WTC11 (cell line): Measurements from ENCODE around the gene CLSTN2. TPM values are rescaled to one million over a fixed set of nuclear protein-coding genes. Genes with fewer than 3 reads are reported as not detected.

Experiments used
- ATAC-seq: fragments of 200-7000 bp; cut with Tn5 transposase; 2 replicates; pipeline ENCODE4 v1.10.0; 2021; ENCODE audit warnings: mild to moderate bottlenecking, moderate library complexity
- CTCF ChIA-PET: fragments of 300-600 bp; sonication (Branson Sonifier 250); formaldehyde crosslinking; loops from one replicate; lab custom pipeline; 2021; ENCODE audit warnings: antibody characterized with exemption; lab: Charles Lee
- POLR2A ChIA-PET: fragments of 350-600 bp; sonication (Branson Sonifier 250); formaldehyde crosslinking; loops from one replicate; lab custom pipeline; 2021; ENCODE audit warnings: antibody characterized with exemption; lab: Charles Lee
- DNase-seq: peaks from one replicate; pipeline ENCODE4 v3.0.0; 2021; ENCODE audit warnings: low spot score
- H3K27ac Mint-ChIP-seq: 2 replicates; pipeline ENCODE4 v1.8.0; 2021; ENCODE audit warnings: mixed read lengths
- H3K27me3 Mint-ChIP-seq: 2 replicates; pipeline ENCODE4 v1.8.0; 2021; ENCODE audit warnings: low read depth, mild to moderate bottlenecking, moderate library complexity, mixed read lengths
- H3K36me3 Mint-ChIP-seq: 2 replicates; pipeline ENCODE4 v1.8.0; 2021; ENCODE audit warnings: mixed read lengths
- H3K4me1 Mint-ChIP-seq: 2 replicates; pipeline ENCODE4 v1.8.0; 2022; ENCODE audit warnings: mixed read lengths
- H3K4me3 Mint-ChIP-seq: 2 replicates; pipeline ENCODE4 v1.8.0; 2021; ENCODE audit warnings: mild to moderate bottlenecking, moderate library complexity, mixed read lengths
- H3K9me3 Mint-ChIP-seq: 2 replicates; pipeline ENCODE4 v1.8.0; 2021; ENCODE audit warnings: mixed read lengths
- CREB1 ChIP-seq: sonication (generic); formaldehyde crosslinking; IDR thresholded peaks from 2 replicates; pipeline ENCODE4 v1.8.0; 2023; ENCODE audit warnings: mild to moderate bottlenecking, missing genetic modification reagents
- FOXJ3 ChIP-seq: sonication (generic); formaldehyde crosslinking; IDR thresholded peaks from 2 replicates; pipeline ENCODE4 v1.9.0; 2021; ENCODE audit warnings: missing genetic modification reagents, mild to moderate bottlenecking, borderline replicate concordance
- GABPB1 ChIP-seq: sonication (generic); formaldehyde crosslinking; IDR thresholded peaks from 2 replicates; pipeline ENCODE4 v1.8.1; 2023; ENCODE audit warnings: mild to moderate bottlenecking, missing genetic modification reagents
- HMGA2 ChIP-seq: fragments of 250-450 bp; sonication (Bioruptor Pico); IDR thresholded peaks from 2 replicates; pipeline ENCODE4 v1.4.0; 2021; ENCODE audit warnings: mild to moderate bottlenecking, moderate library complexity
- IRF2 ChIP-seq: sonication (generic); formaldehyde crosslinking; IDR thresholded peaks from 2 replicates; pipeline ENCODE4 v1.8.0; 2022; ENCODE audit warnings: low read depth, missing genetic modification reagents, borderline replicate concordance
- NR3C1 ChIP-seq: sonication (generic); formaldehyde crosslinking; conservative IDR thresholded peaks from 2 replicates; pipeline ENCODE4 v1.8.1; 2023; ENCODE audit warnings: low read depth, mild to moderate bottlenecking, missing genetic modification reagents
- OVOL2 ChIP-seq: fragments of 250-450 bp; sonication (Bioruptor Pico); IDR thresholded peaks from 2 replicates; pipeline ENCODE4 v1.9.0; 2021; ENCODE audit warnings: mild to moderate bottlenecking, borderline replicate concordance
- PRRX2 ChIP-seq: fragments of 250-450 bp; sonication (Bioruptor Pico); IDR thresholded peaks from 2 replicates; pipeline ENCODE4 v1.8.0; 2021; ENCODE audit warnings: mild to moderate bottlenecking
- SMAD4 ChIP-seq: sonication (generic); formaldehyde crosslinking; IDR thresholded peaks from 2 replicates; pipeline ENCODE4 v1.8.0; 2022; ENCODE audit warnings: mild to moderate bottlenecking, missing genetic modification reagents
- SP1 ChIP-seq: sonication (generic); formaldehyde crosslinking; conservative IDR thresholded peaks from 2 replicates; pipeline ENCODE4 v1.8.1; 2022; ENCODE audit warnings: missing genetic modification reagents
- TEAD4 ChIP-seq: sonication (generic); formaldehyde crosslinking; IDR thresholded peaks from 2 replicates; pipeline ENCODE4 v1.8.0; 2022; ENCODE audit warnings: mild to moderate bottlenecking, missing genetic modification reagents
- TP53 ChIP-seq: sonication (generic); formaldehyde crosslinking; IDR thresholded peaks from 2 replicates; pipeline ENCODE4 v1.8.1; 2023; ENCODE audit warnings: mild to moderate bottlenecking, missing genetic modification reagents
- ZBTB21 ChIP-seq: sonication (generic); formaldehyde crosslinking; IDR thresholded peaks from 2 replicates; pipeline ENCODE4 v1.8.1; 2023; ENCODE audit warnings: mild to moderate bottlenecking, missing genetic modification reagents, borderline replicate concordance
- ZNF219 ChIP-seq: sonication (generic); formaldehyde crosslinking; IDR thresholded peaks from 2 replicates; pipeline ENCODE4 v1.8.0; 2023; ENCODE audit warnings: missing genetic modification reagents, mild to moderate bottlenecking, borderline replicate concordance
- ZNF232 ChIP-seq: sonication (generic); formaldehyde crosslinking; IDR thresholded peaks from 2 replicates; pipeline ENCODE4 v1.8.0; 2022; ENCODE audit warnings: mild to moderate bottlenecking, missing genetic modification reagents
- ZNF263 ChIP-seq: sonication (generic); formaldehyde crosslinking; IDR thresholded peaks from 2 replicates; pipeline ENCODE4 v1.8.1; 2022; ENCODE audit warnings: low read depth, mild to moderate bottlenecking, moderate library complexity, missing genetic modification reagents
- ZNF671 ChIP-seq: fragments of 250-450 bp; sonication (Bioruptor Pico); IDR thresholded peaks from 2 replicates; pipeline ENCODE4 v1.8.0; 2021; ENCODE audit warnings: mild to moderate bottlenecking
- total RNA-seq: library from RNA; stranded (reverse); gene quantifications from 3 replicates; pipeline ENCODE4 v1.2.3, GENCODE V29; 2021
- TF ChIP-seq, protein P1 (sequence below): sonication (generic); formaldehyde crosslinking; IDR thresholded peaks from 2 replicates; pipeline ENCODE4 v1.8.0; 2023; ENCODE audit warnings: missing genetic modification reagents, mild to moderate bottlenecking, borderline replicate concordance
- TF ChIP-seq, protein P2 (sequence below): sonication (generic); formaldehyde crosslinking; IDR thresholded peaks from 2 replicates; pipeline ENCODE4 v1.8.1; 2023; ENCODE audit warnings: mild to moderate bottlenecking, missing genetic modification reagents, moderate library complexity
- TF ChIP-seq, protein P3 (sequence below): sonication (generic); formaldehyde crosslinking; conservative IDR thresholded peaks from 2 replicates; pipeline ENCODE4 v1.8.1; 2022; ENCODE audit warnings: mild to moderate bottlenecking, missing genetic modification reagents
- TF ChIP-seq, protein P4 (sequence below): sonication (generic); formaldehyde crosslinking; IDR thresholded peaks from 2 replicates; pipeline ENCODE4 v1.8.0; 2022; ENCODE audit warnings: mild to moderate bottlenecking, missing genetic modification reagents
- TF ChIP-seq, protein P5 (sequence below): fragments of 250-450 bp; sonication (Bioruptor Pico); IDR thresholded peaks from 2 replicates; pipeline ENCODE4 v1.8.0; 2021; ENCODE audit warnings: mild to moderate bottlenecking
- TF ChIP-seq, protein P6 (sequence below): sonication (generic); formaldehyde crosslinking; IDR thresholded peaks from 2 replicates; pipeline ENCODE4 v1.8.0; 2022; ENCODE audit warnings: mild to moderate bottlenecking, missing genetic modification reagents

CLSTN2 gene
- total RNA-seq, 1 experiment from 2014 or later = 0.35 TPM

DNA sequence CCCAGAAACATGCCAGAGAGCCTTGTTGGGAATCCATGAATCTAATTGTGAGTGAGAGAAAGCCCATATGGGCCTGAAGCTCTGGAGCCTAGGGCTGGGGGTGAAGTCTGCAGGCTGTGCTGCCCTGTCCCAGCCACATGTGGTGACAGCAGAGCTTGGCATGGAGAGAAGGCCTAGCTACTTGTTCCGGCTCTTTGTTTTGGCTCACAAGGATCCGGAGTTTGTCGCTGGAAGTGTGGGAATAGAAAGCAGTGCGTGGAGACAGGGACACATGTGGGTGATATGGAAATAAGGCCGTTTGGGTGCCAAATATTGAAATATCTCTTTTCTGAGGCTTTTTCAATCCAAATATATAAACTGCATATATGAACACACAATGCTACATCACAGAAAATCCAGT is 78.2 kb downstream of the CLSTN2 start:
- ATAC-seq = no peak
- Mint-ChIP-seq H3K4me1 (no peaks in the 10 kb centered on the region), H3K27me3 (no peaks in the 10 kb centered on the region), H3K27ac (no peak overlapping the region), H3K9me3 (no peaks in the 10 kb centered on the region), H3K4me3 (no peak overlapping the region), H3K36me3 (no peaks in the 10 kb centered on the region)
- no peak for DNase-seq
- TF ChIP-seq, protein P1, sequence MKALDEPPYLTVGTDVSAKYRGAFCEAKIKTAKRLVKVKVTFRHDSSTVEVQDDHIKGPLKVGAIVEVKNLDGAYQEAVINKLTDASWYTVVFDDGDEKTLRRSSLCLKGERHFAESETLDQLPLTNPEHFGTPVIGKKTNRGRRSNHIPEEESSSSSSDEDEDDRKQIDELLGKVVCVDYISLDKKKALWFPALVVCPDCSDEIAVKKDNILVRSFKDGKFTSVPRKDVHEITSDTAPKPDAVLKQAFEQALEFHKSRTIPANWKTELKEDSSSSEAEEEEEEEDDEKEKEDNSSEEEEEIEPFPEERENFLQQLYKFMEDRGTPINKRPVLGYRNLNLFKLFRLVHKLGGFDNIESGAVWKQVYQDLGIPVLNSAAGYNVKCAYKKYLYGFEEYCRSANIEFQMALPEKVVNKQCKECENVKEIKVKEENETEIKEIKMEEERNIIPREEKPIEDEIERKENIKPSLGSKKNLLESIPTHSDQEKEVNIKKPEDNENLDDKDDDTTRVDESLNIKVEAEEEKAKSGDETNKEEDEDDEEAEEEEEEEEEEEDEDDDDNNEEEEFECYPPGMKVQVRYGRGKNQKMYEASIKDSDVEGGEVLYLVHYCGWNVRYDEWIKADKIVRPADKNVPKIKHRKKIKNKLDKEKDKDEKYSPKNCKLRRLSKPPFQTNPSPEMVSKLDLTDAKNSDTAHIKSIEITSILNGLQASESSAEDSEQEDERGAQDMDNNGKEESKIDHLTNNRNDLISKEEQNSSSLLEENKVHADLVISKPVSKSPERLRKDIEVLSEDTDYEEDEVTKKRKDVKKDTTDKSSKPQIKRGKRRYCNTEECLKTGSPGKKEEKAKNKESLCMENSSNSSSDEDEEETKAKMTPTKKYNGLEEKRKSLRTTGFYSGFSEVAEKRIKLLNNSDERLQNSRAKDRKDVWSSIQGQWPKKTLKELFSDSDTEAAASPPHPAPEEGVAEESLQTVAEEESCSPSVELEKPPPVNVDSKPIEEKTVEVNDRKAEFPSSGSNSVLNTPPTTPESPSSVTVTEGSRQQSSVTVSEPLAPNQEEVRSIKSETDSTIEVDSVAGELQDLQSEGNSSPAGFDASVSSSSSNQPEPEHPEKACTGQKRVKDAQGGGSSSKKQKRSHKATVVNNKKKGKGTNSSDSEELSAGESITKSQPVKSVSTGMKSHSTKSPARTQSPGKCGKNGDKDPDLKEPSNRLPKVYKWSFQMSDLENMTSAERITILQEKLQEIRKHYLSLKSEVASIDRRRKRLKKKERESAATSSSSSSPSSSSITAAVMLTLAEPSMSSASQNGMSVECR (CRISPR knock-in tag) = no peak
- TF ChIP-seq OVOL2 (CRISPR knock-in tag) = no peak
- TF ChIP-seq TP53 (CRISPR knock-in tag) = no peak
- TF ChIP-seq ZNF671 (CRISPR knock-in tag) = no peak
- no peak for TF ChIP-seq ZNF232 (CRISPR knock-in tag)
- ChIA-PET CTCF (no interaction called here), POLR2A (no interaction called here)

DNA sequence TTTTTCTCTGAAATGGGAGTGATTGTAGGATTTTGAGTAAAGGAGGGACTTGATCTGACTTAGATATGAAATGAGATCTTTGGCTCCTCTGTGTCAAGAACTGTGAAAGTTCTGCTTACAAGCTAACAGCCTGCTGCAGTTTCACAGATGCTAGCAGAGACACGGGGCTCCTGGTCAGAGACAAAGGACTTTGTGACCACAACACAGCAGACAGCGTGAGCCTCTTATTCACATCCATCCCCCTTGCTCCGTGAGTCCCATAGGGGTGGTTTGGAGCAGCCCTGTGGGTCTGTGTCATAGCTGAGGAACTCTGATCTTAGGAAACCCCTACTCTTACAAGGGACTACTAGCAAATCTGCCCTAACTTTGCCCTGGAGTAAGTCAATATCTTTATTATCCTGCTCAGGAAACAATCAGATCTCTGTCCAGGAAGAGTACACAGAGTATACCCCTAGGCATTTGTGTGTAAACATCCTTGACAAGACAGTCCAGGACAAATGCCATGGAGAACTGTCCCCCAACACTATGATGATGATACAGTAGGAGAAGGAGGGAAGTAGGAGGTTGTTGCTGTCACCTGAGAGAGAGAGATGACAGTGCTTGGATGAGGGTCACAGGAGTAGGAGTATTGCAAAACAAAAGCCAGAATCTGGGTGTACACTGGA is 80.0 kb downstream of the CLSTN2 start:
- H3K4me1 Mint-ChIP-seq = no peaks in the 10 kb centered on the region
- H3K27ac Mint-ChIP-seq = peak overlapping the region; percentile 38
- DNase-seq = no peak
- H3K36me3 Mint-ChIP-seq = no peaks in the 10 kb centered on the region
- POLR2A ChIA-PET = no interaction called here
- TF ChIP-seq, protein P2, sequence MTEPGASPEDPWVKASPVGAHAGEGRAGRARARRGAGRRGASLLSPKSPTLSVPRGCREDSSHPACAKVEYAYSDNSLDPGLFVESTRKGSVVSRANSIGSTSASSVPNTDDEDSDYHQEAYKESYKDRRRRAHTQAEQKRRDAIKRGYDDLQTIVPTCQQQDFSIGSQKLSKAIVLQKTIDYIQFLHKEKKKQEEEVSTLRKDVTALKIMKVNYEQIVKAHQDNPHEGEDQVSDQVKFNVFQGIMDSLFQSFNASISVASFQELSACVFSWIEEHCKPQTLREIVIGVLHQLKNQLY (CRISPR knock-in tag) = no peak
- TF ChIP-seq IRF2 (CRISPR knock-in tag) (no peak), NR3C1 (CRISPR knock-in tag) (no peak), SP1 (CRISPR knock-in tag) (no peak), CREB1 (no peak), ZNF219 (CRISPR knock-in tag) (no peak), HMGA2 (no peak), ZBTB21 (CRISPR knock-in tag) (no peak), PRRX2 (CRISPR knock-in tag) (no peak), TEAD4 (CRISPR knock-in tag) (no peak), ZNF263 (CRISPR knock-in tag) (no peak), SMAD4 (CRISPR knock-in tag) (no peak), GABPB1 (CRISPR knock-in tag) (no peak), FOXJ3 (CRISPR knock-in tag) (no peak)
- TF ChIP-seq, protein P3, sequence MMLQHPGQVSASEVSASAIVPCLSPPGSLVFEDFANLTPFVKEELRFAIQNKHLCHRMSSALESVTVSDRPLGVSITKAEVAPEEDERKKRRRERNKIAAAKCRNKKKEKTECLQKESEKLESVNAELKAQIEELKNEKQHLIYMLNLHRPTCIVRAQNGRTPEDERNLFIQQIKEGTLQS = no peak
- TF ChIP-seq, protein P1 (CRISPR knock-in tag) = no peak
- TF ChIP-seq, protein P4, sequence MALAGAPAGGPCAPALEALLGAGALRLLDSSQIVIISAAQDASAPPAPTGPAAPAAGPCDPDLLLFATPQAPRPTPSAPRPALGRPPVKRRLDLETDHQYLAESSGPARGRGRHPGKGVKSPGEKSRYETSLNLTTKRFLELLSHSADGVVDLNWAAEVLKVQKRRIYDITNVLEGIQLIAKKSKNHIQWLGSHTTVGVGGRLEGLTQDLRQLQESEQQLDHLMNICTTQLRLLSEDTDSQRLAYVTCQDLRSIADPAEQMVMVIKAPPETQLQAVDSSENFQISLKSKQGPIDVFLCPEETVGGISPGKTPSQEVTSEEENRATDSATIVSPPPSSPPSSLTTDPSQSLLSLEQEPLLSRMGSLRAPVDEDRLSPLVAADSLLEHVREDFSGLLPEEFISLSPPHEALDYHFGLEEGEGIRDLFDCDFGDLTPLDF (CRISPR knock-in tag) = no peak
- TF ChIP-seq, protein P5, sequence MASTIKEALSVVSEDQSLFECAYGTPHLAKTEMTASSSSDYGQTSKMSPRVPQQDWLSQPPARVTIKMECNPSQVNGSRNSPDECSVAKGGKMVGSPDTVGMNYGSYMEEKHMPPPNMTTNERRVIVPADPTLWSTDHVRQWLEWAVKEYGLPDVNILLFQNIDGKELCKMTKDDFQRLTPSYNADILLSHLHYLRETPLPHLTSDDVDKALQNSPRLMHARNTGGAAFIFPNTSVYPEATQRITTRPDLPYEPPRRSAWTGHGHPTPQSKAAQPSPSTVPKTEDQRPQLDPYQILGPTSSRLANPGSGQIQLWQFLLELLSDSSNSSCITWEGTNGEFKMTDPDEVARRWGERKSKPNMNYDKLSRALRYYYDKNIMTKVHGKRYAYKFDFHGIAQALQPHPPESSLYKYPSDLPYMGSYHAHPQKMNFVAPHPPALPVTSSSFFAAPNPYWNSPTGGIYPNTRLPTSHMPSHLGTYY (CRISPR knock-in tag) = no peak
- TF ChIP-seq, protein P6, sequence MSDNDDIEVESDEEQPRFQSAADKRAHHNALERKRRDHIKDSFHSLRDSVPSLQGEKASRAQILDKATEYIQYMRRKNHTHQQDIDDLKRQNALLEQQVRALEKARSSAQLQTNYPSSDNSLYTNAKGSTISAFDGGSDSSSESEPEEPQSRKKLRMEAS = no peak
- H3K27me3 Mint-ChIP-seq = no peaks in the 10 kb centered on the region
- no peak for ATAC-seq
- no peaks in the 10 kb centered on the region for H3K9me3 Mint-ChIP-seq
- no peak overlapping the region for H3K4me3 Mint-ChIP-seq
- CTCF ChIA-PET = no interaction called here
